Body of pancreas (tissue), 4 donors: ENCODE measurements around the gene PRR36.

Experiments used
- CTCF ChIP-seq, 7 experiments: fragments of 450-650 bp in 4 of 7; fragments of 200-600 bp in 3 of 7; sonication (generic) in 3 of 7; IDR thresholded peaks; one replicate each; pipeline ENCODE4 v1.5.1; 2016 to 2019; ENCODE audit warnings: antibody characterized with exemption in 7 of 7
- POLR2A ChIP-seq, 3 donors: fragments of 450-650 bp; IDR thresholded peaks; one replicate each; pipeline ENCODE4 v1.6.1; 2016; ENCODE audit warnings: antibody characterized with exemption in 3 of 3, mild to moderate bottlenecking in 2 of 3

- TF ChIP-seq CTCF (IDR thresholded peaks at IDR 0.05): no peak
- TF ChIP-seq POLR2A (IDR thresholded peaks at IDR 0.05): no peak
These were observed 13.4 kb upstream of the PRR36 start for GRCh38 chr19:7887408-7888144.
